Amygdala (tissue), 56 donors: Measurements from ENCODE around the gene CYP46A1.

Experiments
- DNase-seq, 56 donors: peaks; one replicate each; lab custom pipeline; 2025; lab: John Stamatoyannopoulos, UW

The CYP46A1 gene

GRCh38 chr14:99726538-99727095 lies 42.5 kb downstream of the CYP46A1 start:
- no peak for DNase-seq

GRCh38 chr14:99727096-99727870 lies 43.2 kb downstream of the CYP46A1 start:
- DNase-seq: no peak

DNA sequence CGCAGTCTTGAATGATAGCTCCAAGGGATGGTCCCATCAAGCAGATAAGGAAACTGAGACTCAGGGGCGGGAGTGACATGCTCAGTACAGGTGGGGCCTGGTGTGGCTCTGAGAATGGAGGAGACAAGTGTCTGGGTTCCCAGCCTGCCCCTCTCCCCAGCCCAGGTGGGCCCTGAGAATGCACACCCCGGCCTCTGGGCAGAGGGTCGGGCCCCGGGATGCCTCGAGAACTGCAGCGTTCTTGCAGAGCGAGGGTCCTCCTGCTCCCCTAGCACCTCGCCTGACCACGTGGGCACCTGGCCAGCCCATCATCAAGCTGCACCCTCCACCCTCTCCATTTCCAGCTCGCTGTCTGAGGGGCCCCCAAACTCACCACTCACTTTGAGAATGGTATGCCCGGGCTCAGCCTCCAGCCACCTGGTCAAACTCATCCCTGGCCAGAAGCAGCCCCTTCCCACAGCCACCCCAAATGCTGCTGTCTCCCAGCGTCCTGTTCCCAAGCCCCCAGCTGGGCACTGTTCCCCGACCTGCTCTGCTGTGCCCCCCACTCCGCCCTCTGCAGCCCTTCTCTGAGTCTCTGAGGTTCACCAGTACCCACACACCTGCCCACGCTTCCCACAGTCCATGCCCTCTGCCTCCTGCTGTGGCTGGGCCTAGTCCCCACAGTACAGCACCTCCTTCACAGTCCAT lies 44.3 kb downstream of the CYP46A1 start:
- DNase-seq: no peak

- DNase-seq: no peak
Measured at GRCh38 chr14:99728981-99729451, 44.9 kb downstream of the CYP46A1 start.

DNA sequence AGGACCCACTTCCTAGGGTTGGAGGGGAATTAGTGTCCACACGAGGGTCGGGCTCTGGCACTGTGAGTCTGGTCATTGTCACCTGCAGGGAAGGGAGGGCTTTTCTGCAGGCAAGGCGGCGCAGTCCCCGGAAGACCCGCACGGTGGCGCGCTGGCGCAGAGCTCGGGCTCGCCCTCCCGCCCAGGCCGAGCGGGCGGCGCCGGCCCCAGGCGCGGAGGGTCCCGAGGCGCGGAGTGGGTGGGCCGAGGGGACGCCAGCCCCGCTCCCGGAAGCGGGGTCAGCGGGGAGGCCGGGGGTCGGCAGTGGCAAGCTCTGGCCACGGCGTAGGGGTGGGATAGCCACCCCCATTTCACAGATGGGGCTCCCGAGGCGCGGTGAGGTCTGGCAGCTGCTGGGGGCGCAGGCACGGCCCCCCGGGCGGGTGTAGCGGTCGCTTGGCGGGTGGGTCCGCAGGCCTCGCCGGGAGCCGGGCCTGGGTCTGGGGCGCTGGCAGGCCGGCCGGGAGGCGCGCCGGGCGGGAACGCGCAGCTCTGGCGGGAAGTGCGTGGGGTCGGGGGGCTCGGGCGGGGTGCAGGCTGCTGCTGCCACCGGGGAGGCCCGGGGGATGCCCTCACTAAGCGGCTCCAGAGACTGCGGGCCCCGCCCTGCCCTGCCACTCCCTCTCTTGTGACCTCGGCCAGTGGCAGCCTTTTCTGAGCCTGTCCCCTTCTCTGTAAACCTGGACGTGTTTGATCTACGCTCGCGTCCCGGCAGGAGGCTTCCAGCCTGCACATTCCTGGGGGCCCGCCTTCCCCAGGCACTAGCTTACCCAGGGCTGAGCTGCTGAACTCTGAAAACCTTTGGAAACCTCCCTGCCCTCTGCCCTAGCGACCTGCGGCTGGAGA lies 46.1 kb downstream of the CYP46A1 start:
- DNase-seq: peak in 26 of 56 donors; percentile 12 to 75 (median 42)

DNA sequence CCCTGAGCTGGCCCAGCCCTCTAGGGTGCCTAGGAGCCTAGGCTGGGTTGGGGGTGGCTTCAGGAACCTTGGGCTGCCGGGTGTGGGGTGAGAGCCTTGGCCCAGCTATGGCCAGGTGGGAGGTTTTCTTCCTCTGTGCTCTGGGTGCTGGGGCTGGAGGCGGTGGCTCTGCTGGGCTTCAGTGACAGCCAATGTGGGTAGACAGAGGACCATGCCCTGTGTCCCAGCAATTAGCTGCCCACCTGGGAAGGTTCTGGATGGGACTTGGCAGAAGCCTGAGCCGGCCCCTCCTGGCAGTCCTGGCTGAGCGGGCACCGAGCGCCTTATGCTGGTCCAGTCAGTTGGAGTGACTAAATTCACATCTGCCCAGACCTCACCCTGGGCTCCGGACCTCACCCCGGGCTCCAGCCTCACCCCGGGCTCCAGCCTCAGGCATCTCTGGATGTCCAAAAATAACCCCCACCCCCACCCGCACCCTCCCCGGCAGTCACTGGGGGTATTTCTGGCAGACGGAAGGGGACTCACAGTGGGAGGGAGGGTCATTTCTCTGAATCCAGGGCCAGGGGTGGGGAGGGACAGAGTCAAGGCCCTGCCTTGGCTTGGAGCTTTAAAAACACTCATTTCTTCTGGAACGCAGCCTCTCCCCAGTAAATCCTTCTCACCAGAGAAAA lies 46.9 kb downstream of the CYP46A1 start:
- DNase-seq: no peak

DNA sequence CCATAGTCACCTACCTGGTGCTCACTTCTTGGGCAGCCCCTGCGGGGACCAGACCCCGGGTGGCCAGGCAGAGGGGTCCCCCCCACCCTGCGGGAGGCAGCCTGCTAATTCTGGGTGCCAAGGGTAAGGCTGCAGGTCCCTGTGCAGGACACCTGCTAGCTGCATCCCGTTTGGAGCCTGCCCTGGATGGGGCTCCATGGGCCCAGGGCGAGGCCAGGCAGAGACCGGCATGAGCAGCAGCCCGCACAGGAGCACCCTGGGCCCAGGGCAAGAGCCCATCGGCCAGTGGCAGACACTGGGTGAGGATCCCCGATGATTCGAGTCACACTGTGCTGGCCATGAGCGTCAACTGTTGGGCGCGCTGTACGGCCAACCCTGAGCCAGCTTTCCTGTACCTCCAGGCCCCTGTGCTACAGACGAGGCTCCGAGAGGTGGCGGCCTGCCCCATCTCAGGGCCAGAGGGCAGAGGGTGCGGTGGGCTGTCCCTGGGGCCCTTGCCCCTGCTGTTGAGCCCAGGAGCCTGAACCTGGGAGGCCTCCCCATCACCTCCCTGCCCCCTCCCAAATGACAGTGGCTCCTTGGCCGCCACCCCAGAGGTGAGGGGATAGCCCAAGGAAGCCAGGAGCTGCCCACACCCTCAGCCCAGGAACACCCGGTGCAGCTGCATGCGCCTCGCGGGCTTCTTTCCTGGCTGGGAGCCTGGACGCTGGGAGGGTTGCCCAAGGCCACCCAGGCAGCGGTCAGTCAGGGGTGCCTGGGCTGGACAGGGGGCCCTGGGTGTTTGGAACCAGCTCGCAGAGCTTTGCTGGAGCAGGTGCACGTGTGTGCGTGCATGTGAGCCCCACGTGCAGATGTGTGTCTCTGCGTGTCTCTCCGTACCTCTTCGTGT lies 47.7 kb downstream of the CYP46A1 start:
- peak in 5 of 56 donors; percentile 25 to 41 (median 28) for DNase-seq

DNA sequence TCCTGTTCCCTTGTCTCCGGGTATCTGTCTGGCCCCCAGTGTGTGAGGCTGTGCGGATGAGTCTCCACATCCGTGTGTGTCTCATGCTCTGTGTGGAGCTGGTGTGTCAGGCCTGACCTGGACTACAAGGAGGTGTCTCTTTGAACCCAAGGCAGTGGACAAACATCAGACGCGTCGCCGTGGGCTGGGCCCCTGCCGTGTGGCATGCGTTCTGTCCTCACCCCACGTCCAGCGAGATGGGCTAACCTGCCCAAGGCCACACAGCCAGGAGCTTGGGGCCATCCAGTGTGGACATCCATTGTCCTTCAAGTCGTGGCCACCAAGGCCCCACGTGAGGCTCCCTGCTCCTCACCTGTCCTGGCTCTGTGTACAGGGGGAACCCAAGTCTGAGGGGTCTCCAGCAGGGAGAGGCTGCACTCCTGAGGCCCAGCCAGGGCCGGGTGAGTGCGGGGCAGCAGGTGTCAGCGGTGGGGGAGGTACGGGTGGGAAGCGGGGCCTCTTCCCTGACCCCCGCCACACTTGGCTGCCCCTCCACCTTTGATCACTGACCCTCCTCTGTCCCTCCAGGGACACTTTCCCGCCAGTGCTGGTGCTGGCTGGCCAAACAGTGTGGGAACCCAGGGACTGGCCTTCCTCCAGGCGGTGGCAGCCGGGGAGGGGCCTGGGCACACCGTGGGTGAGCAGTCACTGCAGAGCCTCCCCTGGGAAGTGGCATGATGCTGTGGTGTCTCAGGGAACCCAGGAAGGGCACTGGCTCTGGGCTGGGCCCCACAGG lies 48.5 kb downstream of the CYP46A1 start:
- no peak for DNase-seq

DNA sequence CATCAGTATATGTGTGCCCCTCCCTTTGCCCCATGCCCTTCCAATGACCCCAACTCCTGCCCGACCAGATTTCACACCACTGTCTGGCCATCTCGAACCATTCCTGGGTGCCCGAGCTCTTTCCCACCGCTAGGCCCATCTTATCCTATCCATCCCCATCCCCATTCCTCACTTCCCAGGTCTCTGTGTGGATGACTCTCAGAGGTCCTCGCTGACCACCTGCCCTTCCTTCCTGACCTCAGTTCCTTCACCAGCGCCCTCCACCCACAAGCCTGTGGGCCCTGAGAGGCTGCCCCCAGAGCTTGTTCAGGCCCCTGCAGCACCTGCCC lies 49.1 kb downstream of the CYP46A1 start:
- DNase-seq: no peak

DNA sequence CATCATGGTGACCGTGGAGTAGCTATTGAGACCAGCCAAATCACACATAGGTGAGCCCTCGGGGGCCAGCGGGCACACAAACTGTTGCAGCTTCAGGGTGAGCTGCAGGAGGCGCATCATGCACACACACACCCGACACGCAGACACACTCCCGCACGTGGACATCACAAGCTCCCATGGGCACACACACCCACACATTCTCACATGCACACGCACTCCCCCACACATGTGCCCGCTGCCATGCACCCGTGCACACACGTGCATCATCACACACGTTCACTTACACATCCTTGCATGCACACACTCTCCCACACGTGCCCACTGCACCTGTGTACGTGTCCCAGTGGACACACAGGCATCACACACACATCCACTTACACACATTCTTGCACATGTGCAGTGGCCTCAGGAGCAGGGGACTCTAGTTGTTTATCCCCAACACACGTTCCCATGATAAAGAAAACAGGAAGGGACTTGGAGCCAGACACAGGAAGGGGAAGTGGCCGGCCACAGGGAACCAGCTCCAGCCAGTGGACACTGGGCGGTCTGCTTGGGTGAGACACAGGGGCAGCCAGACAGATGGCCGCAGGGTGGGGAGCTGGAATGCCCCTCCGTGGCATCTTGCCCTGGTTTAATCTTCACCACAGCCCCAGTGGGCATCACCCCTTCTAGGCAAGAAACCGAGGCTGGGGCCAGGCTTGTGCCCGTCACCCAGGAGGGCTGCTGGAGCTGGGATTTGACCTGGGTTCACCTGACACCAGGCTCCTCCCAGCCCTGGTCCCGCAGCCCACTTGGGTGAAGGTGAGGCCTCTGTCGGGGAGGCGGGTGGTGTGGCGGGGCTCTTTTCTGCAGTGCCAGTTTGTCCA lies 49.7 kb downstream of the CYP46A1 start:
- peak in 6 of 56 donors; percentile 20 to 48 (median 34) for DNase-seq

DNA sequence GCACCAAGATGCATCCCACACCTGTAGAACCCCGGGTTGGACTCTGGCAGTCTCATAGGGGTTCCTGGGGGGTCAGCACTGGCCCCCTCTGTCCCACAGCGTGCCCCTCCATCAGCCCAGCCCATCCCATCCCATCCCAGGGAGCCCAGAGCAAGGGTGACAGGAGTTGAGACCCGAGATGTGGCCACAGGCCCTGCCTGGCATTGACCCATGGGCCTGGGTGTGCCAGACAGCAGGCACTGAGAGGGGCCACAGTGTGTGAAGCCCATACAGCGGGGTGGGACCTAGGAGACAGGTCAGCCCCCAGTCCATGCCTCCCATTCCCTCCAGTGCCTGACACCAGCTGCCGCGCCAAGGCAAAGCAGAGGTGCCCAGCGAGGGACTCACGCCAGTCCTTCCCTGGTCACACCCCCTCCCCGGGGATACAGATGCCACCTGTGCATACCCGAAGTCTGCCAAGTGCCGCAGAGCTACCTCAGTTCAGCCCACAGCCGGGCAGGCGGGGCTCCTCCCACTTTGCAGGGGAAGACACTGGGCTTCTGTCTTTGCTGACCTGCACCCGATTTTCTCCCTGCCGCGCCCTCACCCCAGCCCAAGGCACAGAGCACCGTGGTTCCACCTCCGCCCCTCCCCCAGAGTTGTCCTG lies 50.4 kb downstream of the CYP46A1 start:
- no peak for DNase-seq

- no peak for DNase-seq
Measured at GRCh38 chr14:99735189-99736135, 51.4 kb downstream of the CYP46A1 start.

DNA sequence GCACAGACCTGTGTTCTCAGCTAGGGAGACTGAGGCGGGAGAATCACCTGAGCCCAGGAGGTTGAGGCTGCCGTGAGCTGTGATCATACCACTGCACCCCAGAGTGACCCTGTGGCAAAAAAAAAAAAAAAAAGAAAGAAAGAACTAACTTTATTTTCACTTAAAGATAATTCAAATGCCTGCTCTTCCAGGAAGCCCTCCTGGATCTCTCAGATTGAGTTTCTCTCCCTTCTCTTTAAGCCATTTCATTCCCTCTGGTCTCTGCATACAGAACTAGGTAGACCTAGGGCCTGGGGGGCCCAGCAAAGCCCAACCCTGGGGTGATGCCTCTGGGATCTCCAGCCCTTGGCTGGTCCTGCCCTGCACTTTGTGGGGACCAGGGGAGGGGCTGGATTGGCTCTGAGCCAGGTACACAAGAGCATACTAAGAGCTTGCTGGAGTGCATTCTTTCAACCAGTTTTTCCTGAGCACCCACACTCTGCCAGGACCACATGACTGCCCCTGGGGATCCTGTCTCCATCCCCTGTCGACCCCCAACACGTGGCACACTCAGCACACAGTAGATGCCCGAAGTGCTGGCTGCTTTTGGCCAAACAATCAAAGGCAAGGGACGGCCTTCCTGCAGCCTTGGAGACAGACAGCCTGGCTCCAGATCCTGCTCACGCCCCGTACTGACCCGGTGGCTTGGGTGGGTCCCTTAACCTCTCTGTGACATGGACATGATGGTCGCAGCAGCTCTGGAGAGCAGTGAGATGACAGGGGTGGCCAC lies 52.7 kb downstream of the CYP46A1 start:
- no peak for DNase-seq

- DNase-seq: peak in 22 of 56 donors; percentile 13 to 62 (median 34)
Measured at GRCh38 chr14:99737451-99737951, 53.4 kb downstream of the CYP46A1 start.
